BLaER1 treated with 17β-estradiol and CSF1 and Interleukin-3, amounts not matched to agents 10 nM and 100 nM (cell line): Measurements from ENCODE around the gene ZRANB1.

Source experiments
- H3K27ac ChIP-seq, 11 experiments: shearing (Covaris generic); formaldehyde crosslinking; 2 replicates each; pipeline ENCODE4 v1.8.1; 2022
- H3K27me3 ChIP-seq, 11 experiments: shearing (Covaris generic); formaldehyde crosslinking; 2 replicates each; pipeline ENCODE4 v1.8.1; 2022
- H3K36me3 ChIP-seq, 11 experiments: shearing (Covaris generic); formaldehyde crosslinking; 2 replicates each; pipeline ENCODE4 v1.8.1; 2022
- H3K4me1 ChIP-seq, 10 experiments: shearing (Covaris generic); formaldehyde crosslinking; 2 replicates each; pipeline ENCODE4 v1.8.1; 2022
- H3K4me2 ChIP-seq, 11 experiments: shearing (Covaris generic); formaldehyde crosslinking; 2 replicates each; pipeline ENCODE4 v1.8.1; 2022
- H3K4me3 ChIP-seq, 10 experiments: shearing (Covaris generic); formaldehyde crosslinking; 2 replicates each; pipeline ENCODE4 v1.8.1; 2022
- H3K9ac ChIP-seq, 11 experiments: shearing (Covaris generic); formaldehyde crosslinking; 2 replicates each; pipeline ENCODE4 v1.8.1; 2022
- H3K9me3 ChIP-seq, 11 experiments: shearing (Covaris generic); formaldehyde crosslinking; replicated peaks in 1 of 11; 2 replicates each; pipeline ENCODE4 v1.8.1; 2022
- H4K20me1 ChIP-seq, 11 experiments: shearing (Covaris generic); formaldehyde crosslinking; 2 replicates each; pipeline ENCODE4 v1.8.1; 2022
- Cebpa-rat ChIP-seq, 11 experiments: shearing (Covaris generic); IDR thresholded peaks; 2 replicates each; pipeline ENCODE4 v1.8.1; 2022

ZRANB1 gene

DNA sequence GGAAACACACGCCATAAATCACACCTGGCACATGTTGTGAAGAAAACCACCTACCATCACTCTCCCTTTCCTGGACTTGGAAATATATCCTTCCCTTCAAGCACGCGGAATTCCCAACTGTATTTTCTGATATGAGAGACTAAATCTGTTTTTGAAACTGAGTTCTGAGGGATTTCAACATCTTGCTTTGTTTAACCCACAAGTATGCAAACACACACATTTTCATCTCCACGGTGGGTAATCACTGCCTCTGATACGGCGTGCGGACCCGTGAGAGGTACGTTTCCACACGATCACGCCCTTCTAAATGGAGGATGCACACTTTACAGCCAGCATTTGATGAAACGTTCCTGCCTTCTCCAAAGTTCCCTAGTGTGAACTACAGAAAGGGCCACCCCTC, 83.4 kb downstream of the ZRANB1 start:
- Histone ChIP-seq H3K4me3 (no peak overlapping the region), H3K9ac (no peak overlapping the region), H3K4me1 (peaks cover 0 to 14% (median 9%) of the 10 kb centered on the region in 10 experiments; a peak in 12 of 20 replicates), H3K27me3 (no peaks in the 10 kb centered on the region), H3K27ac (no peak overlapping the region), H3K9me3 (peaks cover 0 to 39% (median 32%) of the 10 kb centered on the region in 11 experiments; a peak in 18 of 22 replicates), H3K36me3 (peaks cover 92 to 100% (median 100%) of the 10 kb centered on the region in 11 experiments), H3K4me2 (no peak overlapping the region), H4K20me1 (peaks cover 94 to 100% (median 100%) of the 10 kb centered on the region in 11 experiments)
- no peak for TF ChIP-seq Cebpa-rat (IDR thresholded peaks at IDR 0.05)

DNA sequence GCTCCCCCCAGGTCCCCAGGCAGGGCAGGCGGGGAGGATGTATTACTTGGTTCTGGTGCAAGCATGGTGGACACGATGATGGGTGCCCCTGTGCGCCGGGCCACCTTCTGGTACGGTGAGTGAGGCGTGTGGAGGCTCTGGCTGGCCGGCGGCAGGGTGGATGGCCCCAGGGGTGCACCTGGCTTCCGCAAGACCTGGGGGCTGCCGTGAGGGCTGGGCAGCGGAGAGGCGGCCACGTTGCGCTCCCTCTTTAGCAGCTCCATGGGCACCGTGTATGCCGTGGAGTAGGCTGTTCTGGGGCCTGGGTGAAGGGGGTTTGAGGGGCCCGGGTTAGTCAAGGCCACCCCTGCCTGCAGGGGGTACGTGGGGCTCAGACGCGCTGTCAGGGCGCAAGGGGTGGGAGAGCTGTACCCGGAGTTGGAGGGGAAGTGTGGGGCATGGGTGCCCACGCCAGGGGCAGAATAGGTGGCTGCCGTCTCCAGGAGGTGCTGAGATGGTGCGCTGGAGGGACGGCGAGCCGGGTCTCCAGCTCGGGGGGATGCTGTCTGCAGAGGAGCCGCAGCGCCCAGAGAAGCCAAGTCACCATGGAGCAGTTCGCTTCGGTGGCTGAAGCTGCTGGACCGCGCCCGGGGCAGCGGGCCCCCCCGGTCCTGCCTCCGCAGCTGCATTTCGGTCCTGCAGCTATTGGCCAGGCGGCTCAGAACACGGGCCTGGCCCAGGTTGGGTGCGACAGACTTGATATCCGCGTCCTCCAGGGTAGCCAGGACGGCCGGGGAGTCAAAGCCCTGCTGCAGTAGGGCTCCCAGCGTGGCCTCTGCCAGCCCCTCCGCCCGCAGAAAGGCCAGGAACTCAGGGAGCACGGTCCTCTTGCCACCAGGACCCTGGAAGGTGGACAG, 84.4 kb downstream of the ZRANB1 start:
- H3K9ac ChIP-seq = no peak overlapping the region
- H3K27ac ChIP-seq = no peak overlapping the region
- peaks cover 0 to 7% (median under 1%) of the 10 kb centered on the region in 10 experiments; a peak in 4 of 20 replicates for H3K4me1 ChIP-seq

DNA sequence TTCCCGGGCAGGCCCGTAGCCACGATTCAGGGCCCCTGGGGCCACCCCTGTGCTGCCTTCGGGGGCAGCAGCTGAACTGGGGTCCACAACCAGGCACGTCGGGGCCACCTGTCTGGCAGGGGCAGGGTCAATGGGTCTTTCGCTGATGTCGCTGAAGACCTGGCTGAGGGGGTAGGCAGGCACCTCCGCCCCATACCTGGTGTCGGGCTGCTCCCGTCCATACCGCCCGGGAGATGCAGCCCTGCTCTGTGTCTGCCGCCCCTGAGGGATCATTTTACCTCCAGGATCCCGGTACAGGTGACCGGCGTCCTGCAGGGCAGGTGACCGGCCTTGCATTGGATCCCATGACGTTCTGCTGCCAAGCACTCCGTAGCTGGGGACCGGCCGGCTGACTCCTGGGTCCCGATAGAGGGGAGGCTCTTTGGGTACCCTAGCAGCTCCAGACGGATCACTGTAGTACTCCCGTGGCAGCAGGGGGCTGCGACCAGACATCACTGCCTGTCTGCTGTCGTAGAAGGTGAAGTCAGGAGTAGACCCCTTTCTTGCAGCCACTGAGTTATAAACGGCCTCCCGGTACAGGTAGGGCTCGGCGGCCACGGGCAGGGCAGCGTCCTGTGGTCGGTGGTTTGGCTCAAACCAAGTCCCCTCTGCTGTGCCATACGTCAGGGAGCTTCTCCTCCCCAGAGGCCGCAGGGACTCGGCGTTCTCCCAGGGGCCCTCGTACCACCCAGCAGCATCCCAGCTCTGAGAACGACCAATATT, 85.2 kb downstream of the ZRANB1 start:
- no peaks in the 10 kb centered on the region for H3K27me3 ChIP-seq
- H3K4me1 ChIP-seq = peaks cover 0 to 7% (median 0%) of the 10 kb centered on the region in 10 experiments; a peak in 5 of 20 replicates
- no peak overlapping the region for H3K27ac ChIP-seq
- no peak overlapping the region for H3K9ac ChIP-seq
- no peak overlapping the region for H3K4me2 ChIP-seq
- H3K4me3 ChIP-seq = no peak overlapping the region
- peaks cover 97 to 100% (median 100%) of the 10 kb centered on the region in 11 experiments for H4K20me1 ChIP-seq
- H3K36me3 ChIP-seq = peaks cover 88 to 100% (median 99%) of the 10 kb centered on the region in 11 experiments
- TF ChIP-seq Cebpa-rat (IDR thresholded peaks at IDR 0.05) = no peak
- peaks cover 0 to 21% (median 14%) of the 10 kb centered on the region in 11 experiments; a peak in 17 of 22 replicates for H3K9me3 ChIP-seq

More for the DNA sequence above, 84.4 kb downstream of the ZRANB1 start:
- Histone ChIP-seq H3K36me3 (peaks cover 93 to 100% (median 99%) of the 10 kb centered on the region in 11 experiments), H3K9me3 (peaks cover 0 to 30% (median 22%) of the 10 kb centered on the region in 11 experiments; a peak in 18 of 22 replicates), H3K4me3 (no peak overlapping the region), H4K20me1 (peaks cover 95 to 100% (median 100%) of the 10 kb centered on the region in 11 experiments), H3K4me2 (no peak overlapping the region), H3K27me3 (no peaks in the 10 kb centered on the region)
- TF ChIP-seq Cebpa-rat (IDR thresholded peaks at IDR 0.05) = no peak

DNA sequence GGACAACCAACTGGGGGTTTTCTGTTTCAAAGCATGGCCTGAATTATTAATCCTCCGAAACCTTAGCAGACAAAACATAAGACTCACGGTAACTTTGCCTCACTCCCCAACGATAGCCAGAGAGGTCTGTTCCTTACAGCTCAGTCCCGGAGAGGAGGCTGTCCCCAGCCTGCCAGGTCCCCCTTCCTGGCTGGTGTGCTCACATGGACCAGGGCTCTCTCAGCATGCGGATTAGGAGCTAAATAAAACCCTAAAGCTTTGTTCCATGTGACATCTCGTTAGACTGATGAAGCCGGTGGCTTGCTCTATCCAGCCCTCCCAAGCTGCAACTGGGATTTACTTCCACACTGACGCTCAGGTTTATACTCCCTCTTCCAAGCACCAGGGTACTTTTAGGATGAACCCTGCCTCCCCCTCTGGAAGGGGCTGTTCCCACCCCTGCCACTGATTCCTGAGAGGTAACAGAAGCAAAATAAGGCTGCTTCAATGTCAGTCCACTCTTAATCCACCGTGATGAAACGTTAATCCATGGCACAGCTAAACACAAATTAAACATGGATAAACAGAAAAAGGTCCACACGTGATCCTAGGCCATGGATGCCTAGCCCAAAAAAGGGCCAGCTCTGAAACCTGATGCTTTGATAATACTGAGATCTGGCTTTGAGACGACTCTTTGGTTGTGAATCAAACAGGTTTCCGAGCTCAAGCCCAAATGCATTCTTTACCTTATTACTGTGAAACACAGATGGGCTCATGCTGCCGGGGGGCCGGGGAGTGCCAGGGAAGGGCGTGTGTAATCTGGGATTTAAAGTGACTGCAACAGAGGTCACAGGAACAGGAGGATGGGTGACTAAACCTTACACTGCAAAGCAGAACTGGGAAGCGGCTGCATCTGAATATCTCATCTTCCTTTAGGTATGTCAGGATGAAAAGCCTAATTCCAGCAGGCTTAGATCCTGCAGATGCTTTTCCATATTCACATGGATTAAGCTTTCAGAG, 86.2 kb downstream of the ZRANB1 start:
- Histone ChIP-seq H3K27ac (no peak overlapping the region), H3K9ac (peak overlapping the region in 1 of 11 experiments; percentile 13; a peak in 1 of 22 replicates), H3K4me3 (no peak overlapping the region), H3K4me1 (peaks cover 0 to 17% (median 3%) of the 10 kb centered on the region in 10 experiments; a peak in 8 of 20 replicates), H4K20me1 (peaks cover 98 to 100% (median 100%) of the 10 kb centered on the region in 11 experiments), H3K27me3 (no peaks in the 10 kb centered on the region), H3K36me3 (peaks cover 88 to 100% (median 99%) of the 10 kb centered on the region in 11 experiments), H3K9me3 (peaks cover 0 to 11% (median 4%) of the 10 kb centered on the region in 11 experiments; a peak in 12 of 22 replicates), H3K4me2 (no peak overlapping the region)
- no peak for TF ChIP-seq Cebpa-rat (IDR thresholded peaks at IDR 0.05)

DNA sequence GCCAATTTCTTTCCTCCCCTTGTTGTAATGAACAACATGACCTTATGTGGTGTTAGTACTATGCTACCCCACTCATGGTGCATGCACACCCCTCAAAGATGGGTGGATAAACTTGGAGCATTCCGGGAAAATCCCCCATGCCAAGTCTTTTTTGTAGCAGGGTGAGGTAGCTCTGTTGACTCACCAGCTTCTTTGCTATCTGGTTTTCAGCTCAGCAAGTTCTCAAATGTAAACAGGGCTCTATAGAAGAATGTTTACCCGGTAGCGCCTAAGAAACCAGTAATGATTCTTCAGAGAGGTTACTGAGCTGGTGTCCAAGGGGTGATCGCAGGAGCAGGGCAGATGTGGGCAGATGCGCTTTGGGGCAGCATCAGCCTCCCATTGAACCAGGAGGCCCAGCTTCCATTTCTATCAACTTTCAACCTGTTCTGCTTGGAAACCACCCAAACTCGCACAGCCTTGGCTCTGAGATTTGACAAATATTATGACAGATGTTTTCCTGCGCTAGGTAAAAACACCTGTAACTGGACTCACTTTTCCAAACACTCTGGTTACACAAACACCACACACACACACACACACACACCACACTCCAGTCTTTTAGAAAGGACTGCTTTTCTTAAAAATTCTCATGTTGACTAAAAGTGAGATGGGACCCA, 87.8 kb downstream of the ZRANB1 start:
- no peak overlapping the region for H3K4me3 ChIP-seq
- peaks cover 0 to 21% (median 3%) of the 10 kb centered on the region in 10 experiments; a peak in 8 of 20 replicates for H3K4me1 ChIP-seq
- peaks cover 99 to 100% (median 100%) of the 10 kb centered on the region in 11 experiments for H4K20me1 ChIP-seq
- no peaks in the 10 kb centered on the region for H3K9me3 ChIP-seq
- no peak overlapping the region for H3K9ac ChIP-seq
- H3K36me3 ChIP-seq = peaks cover 89 to 100% (median 99%) of the 10 kb centered on the region in 11 experiments
- TF ChIP-seq Cebpa-rat (IDR thresholded peaks at IDR 0.05) = no peak
- no peak overlapping the region for H3K27ac ChIP-seq
- no peaks in the 10 kb centered on the region for H3K27me3 ChIP-seq
- no peak overlapping the region for H3K4me2 ChIP-seq

DNA sequence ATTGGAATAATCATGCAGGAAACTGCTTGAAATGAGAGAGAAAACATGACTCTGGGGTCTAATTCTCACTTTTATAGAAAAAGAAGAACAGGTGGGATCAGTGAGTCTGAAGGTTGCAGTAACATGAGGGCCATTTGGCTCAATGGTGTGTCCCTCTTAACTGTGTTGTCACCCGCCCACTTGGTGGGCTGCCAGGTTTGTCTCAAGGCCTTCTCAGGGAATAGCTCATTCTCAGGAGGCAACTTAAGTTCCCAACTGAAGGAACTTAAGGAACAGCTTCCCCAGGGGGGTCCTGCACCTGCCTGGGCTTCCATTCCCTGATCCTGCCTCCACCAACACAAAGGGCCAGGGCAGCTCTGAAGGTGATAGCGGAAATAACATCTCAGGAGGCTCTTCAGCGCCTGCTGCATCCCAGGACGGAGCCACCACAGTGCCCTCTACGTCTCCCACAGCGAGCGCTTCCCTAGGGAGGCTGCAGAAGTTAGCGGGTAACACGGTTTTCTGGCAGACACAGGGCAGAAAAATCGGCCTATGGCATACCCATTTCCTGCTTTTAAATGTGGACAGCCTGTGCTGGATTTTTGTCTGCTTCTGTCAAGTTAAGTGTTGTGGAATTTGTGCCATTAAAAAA, 88.8 kb downstream of the ZRANB1 start:
- H3K4me2 ChIP-seq = no peak overlapping the region
- H3K9me3 ChIP-seq = no peaks in the 10 kb centered on the region
- peaks cover 89 to 100% (median 99%) of the 10 kb centered on the region in 11 experiments for H3K36me3 ChIP-seq
- H3K4me1 ChIP-seq = peaks cover 0 to 21% (median 3%) of the 10 kb centered on the region in 10 experiments; a peak in 8 of 20 replicates
- no peak overlapping the region for H3K4me3 ChIP-seq
- peaks cover 99 to 100% (median 100%) of the 10 kb centered on the region in 11 experiments for H4K20me1 ChIP-seq
- no peak overlapping the region for H3K9ac ChIP-seq
- no peaks in the 10 kb centered on the region for H3K27me3 ChIP-seq
- H3K27ac ChIP-seq = no peak overlapping the region
- no peak for TF ChIP-seq Cebpa-rat (IDR thresholded peaks at IDR 0.05)

DNA sequence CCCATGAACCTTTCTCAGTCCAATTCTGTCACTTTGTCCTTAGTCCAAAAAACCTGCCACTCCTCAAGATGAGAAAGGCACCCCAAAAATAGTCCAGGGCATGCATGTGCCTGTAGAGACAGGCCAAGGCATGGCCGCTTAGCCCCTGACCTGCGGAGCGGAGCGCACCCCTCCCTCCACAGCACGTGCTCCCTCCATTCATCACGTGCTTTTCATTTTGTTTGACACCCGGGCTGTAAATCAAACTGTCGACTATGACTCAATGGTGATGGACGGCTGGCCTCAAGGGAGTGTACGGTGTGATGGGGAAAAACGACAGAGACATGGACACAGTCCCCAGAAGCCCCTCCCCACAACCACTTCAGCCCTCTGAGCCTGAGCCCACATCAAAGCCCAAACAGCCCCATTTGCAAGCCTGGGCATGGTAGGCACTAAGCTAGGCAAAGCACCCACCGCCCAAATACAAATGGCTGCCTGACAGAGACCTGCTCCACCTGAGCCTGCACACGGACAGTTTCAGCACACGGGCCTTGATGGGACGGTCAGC, 90.6 kb downstream of the ZRANB1 start:
- peak overlapping the region in 2 of 11 experiments; percentile 10 to 25; a peak in 2 of 22 replicates for H3K4me2 ChIP-seq
- H3K36me3 ChIP-seq = peaks cover 89 to 100% (median 99%) of the 10 kb centered on the region in 11 experiments
- TF ChIP-seq Cebpa-rat (IDR thresholded peaks at IDR 0.05) = no peak
- H3K4me1 ChIP-seq = peaks cover 0 to 21% (median 3%) of the 10 kb centered on the region in 10 experiments; a peak in 8 of 20 replicates
- peaks cover 99 to 100% (median 100%) of the 10 kb centered on the region in 11 experiments for H4K20me1 ChIP-seq
- H3K4me3 ChIP-seq = no peak overlapping the region
- H3K9ac ChIP-seq = no peak overlapping the region
- H3K27me3 ChIP-seq = no peaks in the 10 kb centered on the region
- no peak overlapping the region for H3K27ac ChIP-seq
- H3K9me3 ChIP-seq = no peaks in the 10 kb centered on the region
